Mucosa of descending colon (tissue), 3 donors: ENCODE measurements around the gene GPR68. TPM values are rescaled to one million over a fixed set of nuclear protein-coding genes. Genes with fewer than 3 reads are reported as not detected.
"Not testable (repeated sequence)": the region's sequence is repeated elsewhere in the genome, so short reads cannot be mapped to it uniquely, and the experiment has no call there.

Source experiments
- ATAC-seq: fragments of 200-7000 bp; cut with Tn5 transposase; one replicate; pipeline ENCODE4 v1.9.1; 2020; ENCODE audit warnings: mild to moderate bottlenecking, moderate library complexity
- DNase-seq, 3 donors: peaks; one replicate each; pipeline ENCODE4 v3.0.0-alpha.2; 2020
- H3K36me3 ChIP-seq: fragments of 200-600 bp; one replicate; pipeline ENCODE4 v1.8.0; 2021; ENCODE audit warnings: low read depth, mild to moderate bottlenecking
- H3K4me1 ChIP-seq: fragments of 200-600 bp; one replicate; pipeline ENCODE4 v1.8.0; 2021; ENCODE audit warnings: low read depth, mild to moderate bottlenecking
- H3K4me3 ChIP-seq: fragments of 200-600 bp; one replicate; pipeline ENCODE4 v1.8.0; 2021; ENCODE audit warnings: mild to moderate bottlenecking
- H3K9me3 ChIP-seq: fragments of 200-600 bp; one replicate; pipeline ENCODE4 v1.8.0; 2021; ENCODE audit warnings: mild to moderate bottlenecking
- CTCF ChIP-seq: fragments of 200-600 bp; IDR thresholded peaks from one replicate; pipeline ENCODE4 v1.8.0; 2022; ENCODE audit warnings: antibody characterized with exemption, mild to moderate bottlenecking
- intact Hi-C, 2 donors: fragments of 100-400 bp; cut with DNase I in 1 of 2; cut with micrococcal nuclease in 1 of 2; formaldehyde crosslinking; loops; one replicate each; pipeline versions ENCODE4 v1.11.0 to v1.11.1; 2022; cut with DNase I, micrococcal nuclease
- total RNA-seq, 3 donors: library from RNA; stranded (reverse); fragmentation: NEBNext Ultra II Directional in 2 of 3; extraction: Animal tissue kit (Norgen Biotek cat#: 25700) in 2 of 3; gene quantifications; one replicate each; pipeline versions ENCODE4 v1.2.1 to v1.2.4, GENCODE V29; 2021 to 2023
- donor health status: DM: no; HTN: no; CAD: no; lungs with moderate emphysema.
- donor health status: DM: no; HTN: no; CAD: no.
- donor health status: DM: no; HTN: yes; CAD: no.

The GPR68 gene
- total RNA-seq, 3 donors from 2014 or later = 1.4 to 2.4 (median 2.3) TPM

GRCh38 chr14:91252871-91253794 lies 8.6 kb upstream of the GPR68 start:
- intact Hi-C loops = no loop called here
- no peak overlapping the region for H3K4me3 ChIP-seq
- H3K9me3 ChIP-seq = no peaks in the 10 kb centered on the region
- no peak for TF ChIP-seq CTCF
- no peaks in the 10 kb centered on the region for H3K36me3 ChIP-seq
- ATAC-seq (peak; percentile 70), DNase-seq (peak; percentile 62 to 80 (median 63))
- peaks cover 15% of the 10 kb centered on the region for H3K4me1 ChIP-seq

DNA sequence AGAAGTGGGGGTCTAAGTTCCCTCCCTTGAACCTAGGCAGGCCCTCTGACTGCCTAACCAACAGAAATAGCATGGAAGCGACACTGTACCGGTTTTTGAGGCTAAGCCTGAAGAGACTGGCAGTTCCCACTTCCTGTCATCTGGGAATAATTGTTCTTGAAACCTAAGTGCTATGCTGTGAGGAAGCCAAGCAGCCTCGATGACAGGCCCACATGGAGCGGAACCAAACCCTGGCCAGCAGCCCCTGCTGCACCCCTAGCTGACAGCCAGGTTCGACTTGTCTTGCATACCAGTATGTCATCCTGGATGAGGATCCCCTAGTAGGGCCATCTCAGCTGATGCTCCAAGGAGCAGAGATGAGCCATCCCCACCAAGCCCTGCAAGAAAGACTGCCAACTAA lies 6.4 kb upstream of the GPR68 start:
- Histone ChIP-seq H3K9me3 (no peaks in the 10 kb centered on the region), H3K36me3 (no peaks in the 10 kb centered on the region), H3K4me1 (peaks cover 15% of the 10 kb centered on the region), H3K4me3 (no peak overlapping the region)
- no peak for TF ChIP-seq CTCF
- DNase-seq (peak in 1 of 3 donors; percentile 46), ATAC-seq (no peak)
- intact Hi-C loops = no loop called here

DNA sequence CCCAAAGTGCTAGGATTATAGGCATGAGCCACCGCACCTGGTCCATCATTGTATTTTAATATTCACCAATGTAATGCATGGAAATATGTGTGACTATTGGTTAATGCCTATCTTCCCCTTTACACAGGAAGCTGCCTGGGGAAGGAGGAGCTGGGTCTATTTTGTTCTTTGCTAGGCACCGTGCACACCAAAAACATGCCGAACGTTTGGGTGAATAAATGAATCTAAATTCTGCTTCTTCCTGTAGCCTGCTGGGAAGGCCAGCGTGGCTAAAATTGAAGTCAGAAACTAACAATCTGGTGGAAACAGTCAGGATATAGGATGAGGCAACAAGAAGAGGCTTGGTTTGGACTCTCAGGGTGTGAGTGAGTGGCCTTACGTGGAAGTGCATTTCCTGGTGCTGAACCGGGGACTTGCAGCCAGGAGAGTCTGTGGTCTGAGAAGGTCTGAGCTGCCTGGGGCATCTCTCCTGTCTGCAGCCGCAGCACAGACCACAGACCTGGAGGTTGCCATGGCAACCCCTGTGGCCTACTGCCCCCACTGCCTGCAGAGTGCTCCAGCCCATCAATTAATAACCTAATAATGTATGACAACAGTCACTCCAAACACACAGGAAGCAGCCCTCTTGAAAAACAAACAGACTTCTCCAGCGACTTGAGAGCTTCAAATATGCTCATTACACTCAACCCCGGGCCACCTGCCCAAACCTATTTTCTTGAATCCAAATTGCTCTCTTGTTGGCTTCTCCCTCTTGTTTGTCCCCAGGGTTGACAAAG lies 5.5 kb upstream of the GPR68 start:
- intact Hi-C loops = no loop called here
- Histone ChIP-seq H3K4me1 (peaks cover 15% of the 10 kb centered on the region), H3K9me3 (no peaks in the 10 kb centered on the region), H3K36me3 (no peaks in the 10 kb centered on the region), H3K4me3 (no peak overlapping the region)
- TF ChIP-seq CTCF = no peak
- DNase-seq = peak in 1 of 3 donors; percentile 70
- peak; percentile 27 for ATAC-seq

DNA sequence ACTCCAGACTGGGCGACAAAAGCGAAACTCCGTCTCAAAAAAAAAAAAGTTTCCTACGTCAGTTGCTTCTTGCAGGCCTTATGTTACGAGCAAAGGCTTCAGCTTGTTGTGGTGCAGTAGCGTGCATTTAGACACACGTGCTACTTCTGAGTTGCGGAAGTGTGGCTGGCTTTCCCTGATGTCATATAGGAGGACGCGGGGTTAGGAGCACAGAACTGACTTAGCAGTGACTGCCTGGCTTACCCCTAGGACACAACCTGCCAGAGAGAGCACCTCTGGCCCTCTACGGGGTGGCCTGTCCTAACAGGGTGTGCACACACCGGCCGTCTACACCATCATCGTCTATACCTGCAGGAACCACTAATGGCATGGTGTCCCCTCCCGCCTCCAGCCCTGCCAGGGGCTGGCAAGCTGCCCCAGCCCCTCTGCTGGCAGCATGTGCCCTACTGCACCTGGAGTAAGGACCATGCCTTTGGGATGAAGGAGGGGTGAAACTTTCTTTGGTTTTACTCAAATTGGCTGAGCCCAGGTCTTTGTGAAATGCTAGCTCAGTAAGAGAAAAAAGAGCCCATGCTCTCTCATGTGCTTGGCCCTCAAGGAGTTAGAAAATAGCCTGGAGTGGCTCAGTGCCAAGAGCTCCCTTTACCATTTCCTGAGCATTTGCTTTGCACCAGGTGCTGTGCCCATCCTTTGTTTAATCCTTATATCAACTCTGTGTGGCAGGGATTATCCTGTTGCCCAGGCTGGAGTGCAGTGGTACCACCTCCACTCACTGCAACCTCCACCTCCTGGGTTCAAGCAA lies 1.7 kb upstream of the GPR68 start:
- no peaks in the 10 kb centered on the region for H3K9me3 ChIP-seq
- H3K36me3 ChIP-seq = no peaks in the 10 kb centered on the region
- ATAC-seq = peak; percentile 56
- DNase-seq = no peak
- TF ChIP-seq CTCF = no peak
- intact Hi-C loops = no loop called here
- no peak overlapping the region for H3K4me3 ChIP-seq
- H3K4me1 ChIP-seq = peaks cover 5% of the 10 kb centered on the region

- H3K4me3 ChIP-seq, H3K36me3 ChIP-seq, H3K9me3 ChIP-seq, ATAC-seq, intact Hi-C loops, H3K4me1 ChIP-seq: not testable (repeated sequence)
- peak in 1 of 3 donors; percentile 41 for DNase-seq
Observed at GRCh38 chr14:91245616-91246015, 1.1 kb upstream of the GPR68 start.
